ENCODE measurements around the gene SPDYE17. TPM values are rescaled to one million over a fixed set of nuclear protein-coding genes. Genes with fewer than 3 reads are reported as not detected.
A peak's percentile ranks its signal among the peaks of the same experiment; 100 is the strongest.
"Not testable (repeated sequence)": the region's sequence is repeated elsewhere in the genome, so short reads cannot be mapped to it uniquely, and the experiment has no call there.

SPDYE17 gene
- polyA plus RNA-seq, 3 donors = not detected

DNA sequence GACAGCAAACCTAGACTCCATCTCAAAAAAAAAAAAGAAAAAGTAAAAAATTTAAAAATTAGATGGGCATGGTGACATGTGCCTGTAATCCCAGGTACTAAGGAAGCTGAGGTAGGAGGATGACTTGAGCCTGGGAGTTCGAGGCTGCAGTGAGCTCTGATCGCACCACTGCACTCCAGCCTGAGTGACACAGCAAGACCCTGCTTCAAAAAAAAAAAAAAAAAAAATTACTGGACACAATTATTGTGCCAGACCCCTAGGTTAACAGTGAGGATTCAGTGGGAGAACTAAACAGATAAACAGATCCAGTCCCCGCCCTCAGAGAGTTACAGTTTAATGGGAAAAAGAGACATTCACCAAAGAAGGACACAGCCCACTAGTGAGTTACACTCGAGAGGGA, 31.6 kb upstream of the SPDYE17 start:
- H3K36me3 Mint-ChIP-seq = peaks cover 9 to 14% of the 10 kb centered on the region in 2 donors
- H3K4me3 ChIP-seq (replicated peaks in 1 of 3; ENCODE audit: low read depth in 2 of 3, low read length in 3 of 3) = not testable (repeated sequence)
- no CpG with 5 or more reads among the region's 4 CpGs for WGBS (ENCODE audit: insufficient coverage)

DNA sequence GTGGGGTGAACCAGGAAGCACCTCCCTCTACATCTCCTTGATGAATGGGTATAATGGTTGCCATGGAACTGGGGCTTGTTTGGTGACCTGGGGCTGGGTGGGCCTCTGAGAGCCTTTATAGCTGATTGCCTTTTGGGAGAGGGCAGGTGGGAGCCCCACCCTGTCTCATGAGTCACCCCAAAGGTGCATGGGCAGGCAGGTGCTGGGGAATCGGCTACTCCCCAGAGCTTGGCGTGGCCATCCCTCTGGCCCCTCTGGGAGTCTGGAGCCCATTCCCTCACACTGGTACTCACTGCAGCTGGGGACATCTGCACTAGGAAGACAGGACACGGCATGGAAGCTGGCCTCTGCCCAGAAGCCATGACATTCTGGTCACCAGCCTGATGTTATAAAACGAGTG, 30.4 kb upstream of the SPDYE17 start, which contains the start of gene SPDYE18:
Gene SPDYE18 (minus strand): TSS at position 2 of the 400 bp plus-strand sequence. CDS start 2,046 bp downstream, outside the sequence.
- H3K27ac ChIP-seq (ENCODE audit: low read depth in 1 of 2, low read length in 2 of 2); H3K4me2 ChIP-seq (replicated peaks; ENCODE audit: extremely low read depth, low read length, poor library complexity, severe bottlenecking); H3K9me3 Mint-ChIP-seq; H3K36me3 ChIP-seq (replicated peaks in 1 of 2; ENCODE audit: control insufficient read depth in 1 of 2, insufficient read depth in 2 of 2, low read length in 2 of 2); H3K4me3 Mint-ChIP-seq; H3K27me3 ChIP-seq (ENCODE audit: control insufficient read depth in 2 of 2, insufficient read depth in 2 of 2, low read length in 2 of 2); H3K9me3 ChIP-seq (replicated peaks in 1 of 2; ENCODE audit: control insufficient read depth in 1 of 2, insufficient read depth in 1 of 2, low read length in 2 of 2); H3K4me3 ChIP-seq (replicated peaks in 1 of 3; ENCODE audit: low read depth in 2 of 3, low read length in 3 of 3); H4K20me1 ChIP-seq (ENCODE audit: insufficient read depth, low read length); H3K4me1 Mint-ChIP-seq; H3K9ac ChIP-seq (ENCODE audit: insufficient read depth, low read length, poor library complexity, severe bottlenecking); H2AFZ ChIP-seq (ENCODE audit: insufficient read depth, low read depth, low read length, poor library complexity, severe bottlenecking); DNase-seq; H3K27ac Mint-ChIP-seq; H3K79me2 ChIP-seq (ENCODE audit: insufficient read depth, low read length); H3K27me3 Mint-ChIP-seq (ENCODE audit: low read depth in 3 of 3); intact Hi-C loops (cut with micrococcal nuclease); H3K4me1 ChIP-seq (ENCODE audit: control insufficient read depth in 1 of 2, insufficient read depth in 2 of 2, low read length in 2 of 2): not testable (repeated sequence)
- H3K36me3 Mint-ChIP-seq = peaks cover 9 to 14% of the 10 kb centered on the region in 2 donors
- WGBS (ENCODE audit: insufficient coverage) = 100% methylated on average over 1 of the region's 4 CpGs

More for the DNA sequence above, 31.6 kb upstream of the SPDYE17 start:
- H3K27ac Mint-ChIP-seq; H3K27me3 ChIP-seq (ENCODE audit: control insufficient read depth in 2 of 2, insufficient read depth in 2 of 2, low read length in 2 of 2); H2AFZ ChIP-seq (ENCODE audit: insufficient read depth, low read depth, low read length, poor library complexity, severe bottlenecking); H3K36me3 ChIP-seq (replicated peaks in 1 of 2; ENCODE audit: control insufficient read depth in 1 of 2, insufficient read depth in 2 of 2, low read length in 2 of 2); H3K4me1 ChIP-seq (ENCODE audit: control insufficient read depth in 1 of 2, insufficient read depth in 2 of 2, low read length in 2 of 2); H3K9me3 Mint-ChIP-seq; H4K20me1 ChIP-seq (ENCODE audit: insufficient read depth, low read length); H3K4me2 ChIP-seq (replicated peaks; ENCODE audit: extremely low read depth, low read length, poor library complexity, severe bottlenecking); H3K27ac ChIP-seq (ENCODE audit: low read depth in 1 of 2, low read length in 2 of 2); DNase-seq; H3K4me1 Mint-ChIP-seq; H3K79me2 ChIP-seq (ENCODE audit: insufficient read depth, low read length); intact Hi-C loops (cut with micrococcal nuclease); H3K4me3 Mint-ChIP-seq; H3K27me3 Mint-ChIP-seq (ENCODE audit: low read depth in 3 of 3); H3K9ac ChIP-seq (ENCODE audit: insufficient read depth, low read length, poor library complexity, severe bottlenecking); H3K9me3 ChIP-seq (replicated peaks in 1 of 2; ENCODE audit: control insufficient read depth in 1 of 2, insufficient read depth in 1 of 2, low read length in 2 of 2): not testable (repeated sequence)

- H3K4me2 ChIP-seq (replicated peaks; ENCODE audit: extremely low read depth, low read length, poor library complexity, severe bottlenecking); H3K4me3 ChIP-seq (replicated peaks in 1 of 3; ENCODE audit: low read depth in 2 of 3, low read length in 3 of 3); H3K36me3 Mint-ChIP-seq; H3K9me3 Mint-ChIP-seq; H3K27ac Mint-ChIP-seq; H3K27me3 ChIP-seq (ENCODE audit: control insufficient read depth in 2 of 2, insufficient read depth in 2 of 2, low read length in 2 of 2); H3K9me3 ChIP-seq (replicated peaks in 1 of 2; ENCODE audit: control insufficient read depth in 1 of 2, insufficient read depth in 1 of 2, low read length in 2 of 2); H3K4me1 ChIP-seq (ENCODE audit: control insufficient read depth in 1 of 2, insufficient read depth in 2 of 2, low read length in 2 of 2); H4K20me1 ChIP-seq (ENCODE audit: insufficient read depth, low read length); H3K79me2 ChIP-seq (ENCODE audit: insufficient read depth, low read length); intact Hi-C loops (cut with micrococcal nuclease); H2AFZ ChIP-seq (ENCODE audit: insufficient read depth, low read depth, low read length, poor library complexity, severe bottlenecking); H3K36me3 ChIP-seq (replicated peaks in 1 of 2; ENCODE audit: control insufficient read depth in 1 of 2, insufficient read depth in 2 of 2, low read length in 2 of 2); H3K27ac ChIP-seq (ENCODE audit: low read depth in 1 of 2, low read length in 2 of 2); H3K9ac ChIP-seq (ENCODE audit: insufficient read depth, low read length, poor library complexity, severe bottlenecking); DNase-seq; H3K4me1 Mint-ChIP-seq; H3K27me3 Mint-ChIP-seq (ENCODE audit: low read depth in 3 of 3): not testable (repeated sequence)
- peak overlapping the region in 1 of 2 donors; percentile 35 for H3K4me3 Mint-ChIP-seq
- no CpG with 5 or more reads among the region's 10 CpGs for WGBS (ENCODE audit: insufficient coverage)
Measured at GRCh38 chr7:77026349-77026748, 5.8 kb downstream of the SPDYE17 start.

GRCh38 chr7:77010074-77010680, 22.0 kb downstream of the SPDYE17 start:
- H3K4me1 ChIP-seq (ENCODE audit: control insufficient read depth in 1 of 2, insufficient read depth in 2 of 2, low read length in 2 of 2); H3K4me3 ChIP-seq (replicated peaks in 1 of 3; ENCODE audit: low read depth in 2 of 3, low read length in 3 of 3); DNase-seq; H3K4me2 ChIP-seq (replicated peaks; ENCODE audit: extremely low read depth, low read length, poor library complexity, severe bottlenecking); H3K9ac ChIP-seq (ENCODE audit: insufficient read depth, low read length, poor library complexity, severe bottlenecking); H3K9me3 Mint-ChIP-seq; H3K4me1 Mint-ChIP-seq; H3K27me3 Mint-ChIP-seq (ENCODE audit: low read depth in 3 of 3); intact Hi-C loops (cut with micrococcal nuclease); H3K27ac Mint-ChIP-seq; H3K27me3 ChIP-seq (ENCODE audit: control insufficient read depth in 2 of 2, insufficient read depth in 2 of 2, low read length in 2 of 2); H3K9me3 ChIP-seq (replicated peaks in 1 of 2; ENCODE audit: control insufficient read depth in 1 of 2, insufficient read depth in 1 of 2, low read length in 2 of 2); H3K79me2 ChIP-seq (ENCODE audit: insufficient read depth, low read length); H3K36me3 ChIP-seq (replicated peaks in 1 of 2; ENCODE audit: control insufficient read depth in 1 of 2, insufficient read depth in 2 of 2, low read length in 2 of 2); H3K36me3 Mint-ChIP-seq; H3K4me3 Mint-ChIP-seq; H2AFZ ChIP-seq (ENCODE audit: insufficient read depth, low read depth, low read length, poor library complexity, severe bottlenecking); H3K27ac ChIP-seq (ENCODE audit: low read depth in 1 of 2, low read length in 2 of 2); H4K20me1 ChIP-seq (ENCODE audit: insufficient read depth, low read length): not testable (repeated sequence)
- WGBS (ENCODE audit: insufficient coverage) = no CpG with 5 or more reads among the region's 16 CpGs

Data from CD14-positive monocyte (primary cell).